Natural killer cell (primary cell): ENCODE measurements around the gene TRPV2. TPM values are rescaled to one million over a fixed set of nuclear protein-coding genes. Genes with fewer than 3 reads are reported as not detected.
"Not testable (repeated sequence)": the region's sequence is repeated elsewhere in the genome, so short reads cannot be mapped to it uniquely, and the experiment has no call there.

Source experiments
- ATAC-seq, 3 donors: fragments of 150-1000 bp in 2 of 3; fragments of 200-7000 bp in 1 of 3; cut with Tn5 transposase; 1 replicate in 1 of 3; 2 replicates in 2 of 3; pipeline ENCODE4 v1.10.0; 2021; ENCODE audit warnings: mild to moderate bottlenecking in 2 of 3, moderate library complexity in 2 of 3
- DNase-seq, 2 donors: peaks; one replicate each; pipeline versions ENCODE4 v3.0.0 to v3.0.0-alpha.2; 2013 to 2021; ENCODE audit warnings: mixed read lengths in 1 of 2
- H3K27ac ChIP-seq: one replicate; pipeline ENCODE4 v1.5.1; 2013; ENCODE audit warnings: mild to moderate bottlenecking, low read length
- H3K27me3 ChIP-seq: one replicate; pipeline ENCODE4 v1.6.1; 2013; ENCODE audit warnings: low read length; ENCODE audit not compliant: control insufficient read depth, insufficient read depth
- H3K36me3 ChIP-seq: one replicate; pipeline ENCODE4 v1.6.1; 2013; ENCODE audit warnings: low read length; ENCODE audit not compliant: control insufficient read depth, insufficient read depth
- H3K4me1 ChIP-seq: one replicate; pipeline ENCODE4 v1.6.1; 2013; ENCODE audit warnings: low read length; ENCODE audit not compliant: control insufficient read depth, insufficient read depth
- H3K4me3 ChIP-seq: one replicate; pipeline ENCODE4 v1.5.1; 2013; ENCODE audit warnings: low read length
- H3K9me3 ChIP-seq: one replicate; pipeline ENCODE4 v1.6.1; 2013; ENCODE audit warnings: low read length; ENCODE audit not compliant: control insufficient read depth, insufficient read depth
- H3K27ac Mint-ChIP-seq, 2 donors: one replicate each; pipeline ENCODE4 v1.8.0; 2022; ENCODE audit warnings: mild to moderate bottlenecking in 2 of 2, mixed read lengths in 2 of 2, moderate library complexity in 1 of 2
- H3K27me3 Mint-ChIP-seq, 2 donors: one replicate each; pipeline ENCODE4 v1.8.0; 2022; ENCODE audit warnings: low read depth in 2 of 2, mixed read lengths in 2 of 2
- H3K36me3 Mint-ChIP-seq: one replicate; pipeline ENCODE4 v1.8.0; 2022; ENCODE audit warnings: mixed read lengths
- H3K4me1 Mint-ChIP-seq, 2 donors: one replicate each; pipeline ENCODE4 v1.8.0; 2022; ENCODE audit warnings: mixed read lengths in 2 of 2
- H3K4me3 Mint-ChIP-seq: one replicate; pipeline ENCODE4 v1.8.0; 2022; ENCODE audit warnings: mild to moderate bottlenecking, moderate library complexity, mixed read lengths
- H3K9me3 Mint-ChIP-seq, 2 donors: one replicate each; pipeline ENCODE4 v1.8.0; 2022; ENCODE audit warnings: mixed read lengths in 2 of 2
- whole genome bisulfite sequencing: methylation state at CpG from one replicate; pipeline ENCODE4 v1.1.7; 2013; ENCODE audit warnings: missing lambda C conversion rate; ENCODE audit not compliant: insufficient coverage; 5-methylcytosine and 5-hydroxymethylcytosine counted together
- intact Hi-C: fragments of 100-400 bp; cut with micrococcal nuclease; formaldehyde crosslinking; loops from one replicate; pipeline ENCODE4 v1.14.2; 2022
- total RNA-seq, 4 donors: library from RNA; stranded (reverse); fragments of 120-200 nt in 1 of 4; gene quantifications; one replicate each; pipeline versions ENCODE4 v1.2.3 to v1.2.4, GENCODE V29; 2013 to 2022
- TF ChIP-seq, protein P1 (sequence below): fragments of 200-600 bp; IDR thresholded peaks from one replicate; pipeline ENCODE4 v1.8.0; 2022; ENCODE audit warnings: antibody characterized with exemption

Gene TRPV2
- total RNA-seq, 3 donors from 2014 or later (not counting 1 experiment from before 2014, with no cell fraction given), result 138 to 163 (median 147) TPM

- WGBS, result 9% methylated on average over 10 of the region's 10 CpGs
- peaks cover 27% of the 10 kb centered on the region for H3K4me1 ChIP-seq
- H3K9me3 ChIP-seq, result no peaks in the 10 kb centered on the region
- peak overlapping the region; percentile 94 for H3K27ac ChIP-seq
- Mint-ChIP-seq H3K4me1 (peaks cover 48 to 64% of the 10 kb centered on the region in 2 donors), H3K9me3 (no peaks in the 10 kb centered on the region), H3K27ac (peak overlapping the region; percentile 96 to 98), H3K4me3 (peak overlapping the region; percentile 100), H3K27me3 (no peaks in the 10 kb centered on the region), H3K36me3 (no peaks in the 10 kb centered on the region)
- peak; percentile 25 to 45 (median 32) for ATAC-seq
- H3K4me3 ChIP-seq, result peak overlapping the region; percentile 90
- DNase-seq, result peak; percentile 21 to 75
- peaks cover 39% of the 10 kb centered on the region for H3K36me3 ChIP-seq
- no peaks in the 10 kb centered on the region for H3K27me3 ChIP-seq
- intact Hi-C loops, result loop anchor here (5.0 kb wide), 1 partner anchor 147 kb away; no protein-coding TSS in a partner anchor
- TF ChIP-seq, protein P1, sequence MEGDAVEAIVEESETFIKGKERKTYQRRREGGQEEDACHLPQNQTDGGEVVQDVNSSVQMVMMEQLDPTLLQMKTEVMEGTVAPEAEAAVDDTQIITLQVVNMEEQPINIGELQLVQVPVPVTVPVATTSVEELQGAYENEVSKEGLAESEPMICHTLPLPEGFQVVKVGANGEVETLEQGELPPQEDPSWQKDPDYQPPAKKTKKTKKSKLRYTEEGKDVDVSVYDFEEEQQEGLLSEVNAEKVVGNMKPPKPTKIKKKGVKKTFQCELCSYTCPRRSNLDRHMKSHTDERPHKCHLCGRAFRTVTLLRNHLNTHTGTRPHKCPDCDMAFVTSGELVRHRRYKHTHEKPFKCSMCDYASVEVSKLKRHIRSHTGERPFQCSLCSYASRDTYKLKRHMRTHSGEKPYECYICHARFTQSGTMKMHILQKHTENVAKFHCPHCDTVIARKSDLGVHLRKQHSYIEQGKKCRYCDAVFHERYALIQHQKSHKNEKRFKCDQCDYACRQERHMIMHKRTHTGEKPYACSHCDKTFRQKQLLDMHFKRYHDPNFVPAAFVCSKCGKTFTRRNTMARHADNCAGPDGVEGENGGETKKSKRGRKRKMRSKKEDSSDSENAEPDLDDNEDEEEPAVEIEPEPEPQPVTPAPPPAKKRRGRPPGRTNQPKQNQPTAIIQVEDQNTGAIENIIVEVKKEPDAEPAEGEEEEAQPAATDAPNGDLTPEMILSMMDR, result no peak
Observed at GRCh38 chr17:16439811-16440351, 24.5 kb downstream of the TRPV2 start.

- H3K9me3 Mint-ChIP-seq, intact Hi-C loops, H3K9me3 ChIP-seq, H3K27me3 Mint-ChIP-seq, H3K27me3 ChIP-seq, H3K4me3 ChIP-seq, DNase-seq, H3K36me3 Mint-ChIP-seq, ATAC-seq: not testable (repeated sequence)
- Mint-ChIP-seq H3K27ac (peak overlapping the region; percentile 96 to 98), H3K4me1 (peaks cover 47 to 61% of the 10 kb centered on the region in 2 donors), H3K4me3 (peak overlapping the region; percentile 100)
- WGBS, result 74% methylated on average over 5 of the region's 5 CpGs
- peak overlapping the region; percentile 94 for H3K27ac ChIP-seq
- peaks cover 39% of the 10 kb centered on the region for H3K36me3 ChIP-seq
- H3K4me1 ChIP-seq, result peaks cover 27% of the 10 kb centered on the region
Observed at GRCh38 chr17:16440354-16440753, 25.0 kb downstream of the TRPV2 start.

DNA sequence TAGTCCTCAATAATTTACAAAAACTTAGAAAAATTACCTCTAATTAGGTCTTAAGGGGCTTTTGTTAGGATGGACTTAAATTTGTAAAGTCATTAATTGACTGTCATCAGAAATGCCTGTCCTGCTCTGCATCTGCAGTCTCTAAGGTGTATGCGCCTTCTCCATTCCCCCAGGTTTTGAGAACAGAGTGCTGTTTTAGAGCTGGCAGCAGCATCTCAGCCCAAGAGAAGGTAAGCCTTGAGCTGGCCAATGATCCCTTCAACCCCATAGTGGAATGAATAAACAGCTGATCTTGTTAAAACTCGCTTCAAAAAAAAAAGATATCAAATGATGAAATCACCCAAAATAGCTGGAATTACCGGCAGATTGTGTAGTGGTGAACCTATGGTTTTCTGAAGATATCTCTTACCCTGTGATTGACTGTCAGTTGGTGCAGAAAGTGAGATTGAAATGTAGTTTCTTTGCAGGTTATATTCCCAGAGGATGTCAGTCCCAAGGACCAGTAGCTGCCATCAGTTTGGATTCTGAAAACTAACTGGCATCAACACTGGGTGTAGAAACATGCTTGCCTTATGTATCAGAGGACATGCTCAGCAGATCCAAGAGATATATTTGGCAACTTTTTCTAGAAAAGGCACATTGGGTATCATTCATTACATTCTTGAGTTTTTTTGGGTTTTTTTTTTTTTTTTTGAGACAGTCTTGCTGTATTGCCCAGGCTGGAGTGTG is 25.7 kb downstream of the TRPV2 start:
- peak overlapping the region; percentile 4 for H3K4me3 Mint-ChIP-seq
- Histone ChIP-seq H3K36me3 (peaks cover 41% of the 10 kb centered on the region), H3K27ac (no peak overlapping the region), H3K4me3 (no peak overlapping the region), H3K4me1 (peaks cover 27% of the 10 kb centered on the region), H3K27me3 (no peaks in the 10 kb centered on the region), H3K9me3 (no peaks in the 10 kb centered on the region)
- no peak for ATAC-seq
- peak overlapping the region; percentile 96 to 98 for H3K27ac Mint-ChIP-seq
- WGBS, result 85% methylated on average over 2 of the region's 3 CpGs
- intact Hi-C loops, result no loop called here
- peaks cover 40 to 56% of the 10 kb centered on the region in 2 donors for H3K4me1 Mint-ChIP-seq
- TF ChIP-seq, protein P1, result no peak
- no peaks in the 10 kb centered on the region for H3K9me3 Mint-ChIP-seq
- no peaks in the 10 kb centered on the region for H3K36me3 Mint-ChIP-seq
- DNase-seq, result no peak
- no peaks in the 10 kb centered on the region for H3K27me3 Mint-ChIP-seq

DNA sequence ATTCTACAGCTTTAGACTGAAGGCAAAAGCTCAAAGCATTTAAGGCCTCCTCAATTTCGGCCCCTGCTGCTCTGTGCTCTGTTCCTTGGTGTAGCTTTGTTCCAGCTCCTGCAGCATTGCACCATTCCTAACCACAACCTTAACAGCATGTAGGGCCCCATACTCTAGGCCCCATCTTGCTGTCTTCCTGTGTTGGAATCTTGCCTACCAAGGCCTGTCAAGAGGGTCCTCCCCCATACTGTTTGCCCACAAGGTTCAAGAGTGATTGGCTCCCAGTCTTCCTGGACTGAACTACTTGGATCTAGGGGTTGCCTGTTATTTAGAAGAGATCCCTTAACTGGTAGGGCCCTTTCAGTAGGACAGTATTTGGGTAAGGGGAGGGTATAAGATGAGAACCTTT is 26.8 kb downstream of the TRPV2 start:
- TF ChIP-seq, protein P1, result no peak

More for the DNA sequence above, 26.8 kb downstream of the TRPV2 start:
- no peaks in the 10 kb centered on the region for H3K36me3 Mint-ChIP-seq
- ATAC-seq (no peak), DNase-seq (no peak)
- peaks cover 35 to 49% of the 10 kb centered on the region in 2 donors for H3K4me1 Mint-ChIP-seq
- H3K27ac Mint-ChIP-seq, result peak overlapping the region; percentile 75 to 98
- WGBS, result 77% methylated on average over 1 of the region's 1 CpG
- peaks cover 46% of the 10 kb centered on the region for H3K36me3 ChIP-seq
- no peaks in the 10 kb centered on the region for H3K27me3 ChIP-seq
- peak overlapping the region; percentile 25 for H3K4me3 Mint-ChIP-seq
- intact Hi-C loops, result no loop called here
- peaks cover 27% of the 10 kb centered on the region for H3K4me1 ChIP-seq
- H3K27ac ChIP-seq, result no peak overlapping the region
- H3K27me3 Mint-ChIP-seq, result no peaks in the 10 kb centered on the region
- no peaks in the 10 kb centered on the region for H3K9me3 ChIP-seq
- H3K9me3 Mint-ChIP-seq, result no peaks in the 10 kb centered on the region
- H3K4me3 ChIP-seq, result no peak overlapping the region
